CD4-positive, alpha-beta T cell (primary cell): ENCODE results near the gene BABAM2. TPM values are rescaled to one million over a fixed set of nuclear protein-coding genes. Genes with fewer than 3 reads are reported as not detected.

Experiments
- ATAC-seq: fragments of 200-7000 bp; cut with Tn5 transposase; one replicate; pipeline ENCODE4 v1.10.0; 2022; ENCODE audit warnings: mild to moderate bottlenecking; ENCODE audit not compliant: poor library complexity
- CTCF ChIA-PET: fragments of 350-600 bp; sonication (Branson Sonifier 250); formaldehyde crosslinking; loops from one replicate; lab custom pipeline; 2021; ENCODE audit warnings: antibody characterized with exemption, inconsistent platforms; lab: Charles Lee
- POLR2A ChIA-PET: fragments of 350-600 bp; sonication (Branson Sonifier 250); formaldehyde crosslinking; loops from one replicate; lab custom pipeline; 2021; ENCODE audit warnings: antibody characterized with exemption, inconsistent platforms; lab: Charles Lee
- DNase-seq, 14 experiments: peaks; one replicate each; pipeline ENCODE4 v3.0.0-alpha.2; 2013 to 2020; ENCODE audit warnings: mixed read lengths in 2 of 14
- H3K27ac ChIP-seq, 2 donors: one replicate each; pipeline versions ENCODE4 v1.5.1 to v1.7.0; 2013; ENCODE audit warnings: low read length in 2 of 2, low read depth in 1 of 2, mild to moderate bottlenecking in 1 of 2
- H3K27me3 ChIP-seq, 2 experiments: 1 replicate in 1 of 2; 2 replicates in 1 of 2; pipeline versions ENCODE4 v1.6.1 to v1.7.0; 2013; ENCODE audit warnings: low read length in 2 of 2, control low read depth in 1 of 2, mild to moderate bottlenecking in 1 of 2, moderate library complexity in 1 of 2; ENCODE audit not compliant: insufficient read depth in 2 of 2, control insufficient read depth in 1 of 2
- H3K36me3 ChIP-seq: one replicate; pipeline ENCODE4 v1.6.1; 2013; ENCODE audit warnings: low read length, control low read depth; ENCODE audit not compliant: insufficient read depth
- H3K4me1 ChIP-seq: one replicate; pipeline ENCODE4 v1.6.1; 2013; ENCODE audit warnings: low read length, control low read depth; ENCODE audit not compliant: insufficient read depth
- H3K4me3 ChIP-seq: one replicate; pipeline ENCODE4 v1.5.1; 2013; ENCODE audit warnings: mild to moderate bottlenecking, low read length, moderate library complexity
- H3K9me3 ChIP-seq, 2 experiments: 1 replicate in 1 of 2; 2 replicates in 1 of 2; pipeline versions ENCODE4 v1.6.1 to v1.7.0; 2013; ENCODE audit warnings: low read length in 2 of 2, mild to moderate bottlenecking in 2 of 2, control low read depth in 1 of 2, moderate library complexity in 1 of 2; ENCODE audit not compliant: control insufficient read depth in 1 of 2, insufficient read depth in 1 of 2
- H3K27ac Mint-ChIP-seq: one replicate; pipeline ENCODE4 v1.8.0; 2020; ENCODE audit warnings: mixed read lengths
- H3K27me3 Mint-ChIP-seq: one replicate; pipeline ENCODE4 v1.8.0; 2021; ENCODE audit warnings: mixed read lengths
- H3K36me3 Mint-ChIP-seq: one replicate; pipeline ENCODE4 v1.8.0; 2021; ENCODE audit warnings: low read depth, mixed read lengths
- H3K4me1 Mint-ChIP-seq: one replicate; pipeline ENCODE4 v1.8.0; 2021; ENCODE audit warnings: low read depth, mixed read lengths
- H3K4me3 Mint-ChIP-seq: one replicate; pipeline ENCODE4 v1.8.0; 2020; ENCODE audit warnings: mild to moderate bottlenecking, mixed read lengths
- H3K9me3 Mint-ChIP-seq: one replicate; pipeline ENCODE4 v1.8.0; 2020; ENCODE audit warnings: mixed read lengths
- CTCF ChIP-seq: fragments of 200-600 bp; IDR thresholded peaks from one replicate; pipeline ENCODE4 v1.8.0; 2022; ENCODE audit warnings: antibody characterized with exemption, mild to moderate bottlenecking
- intact Hi-C, 2 experiments: fragments of 100-400 bp; cut with DNase I in 1 of 2; cut with micrococcal nuclease in 1 of 2; formaldehyde crosslinking; loops; one replicate each; pipeline versions ENCODE4 v1.15.1 to v1.9.0; 2023 to 2025; cut with DNase I, micrococcal nuclease
- total RNA-seq, 174 experiments: library from RNA in 2 of 174; stranded (reverse) in 2 of 174; gene quantifications; one replicate each; pipeline ENCODE4 v1.2.3 and lab custom pipeline; 2021 to 2026

Gene BABAM2
- total RNA-seq, 2 experiments from 2014 or later = 29.2 to 32.8 TPM

- ChIA-PET CTCF (no interaction called here), POLR2A (no interaction called here)
- Histone ChIP-seq H3K27me3 (no peaks in the 10 kb centered on the region), H3K9me3 (no peaks in the 10 kb centered on the region), H3K36me3 (no peaks in the 10 kb centered on the region), H3K4me3 (no peak overlapping the region), H3K27ac (no peak overlapping the region), H3K4me1 (no peaks in the 10 kb centered on the region)
- Mint-ChIP-seq H3K9me3 (no peaks in the 10 kb centered on the region), H3K27me3 (no peaks in the 10 kb centered on the region), H3K4me1 (no peaks in the 10 kb centered on the region), H3K36me3 (peaks cover 29% of the 10 kb centered on the region), H3K27ac (no peak overlapping the region), H3K4me3 (no peak overlapping the region)
- intact Hi-C loops = no loop called here
- ATAC-seq = no peak
- no peak for TF ChIP-seq CTCF
- DNase-seq = no peak
Observed at GRCh38 chr2:28142386-28142785, 251.9 kb downstream of the BABAM2 start.

DNA sequence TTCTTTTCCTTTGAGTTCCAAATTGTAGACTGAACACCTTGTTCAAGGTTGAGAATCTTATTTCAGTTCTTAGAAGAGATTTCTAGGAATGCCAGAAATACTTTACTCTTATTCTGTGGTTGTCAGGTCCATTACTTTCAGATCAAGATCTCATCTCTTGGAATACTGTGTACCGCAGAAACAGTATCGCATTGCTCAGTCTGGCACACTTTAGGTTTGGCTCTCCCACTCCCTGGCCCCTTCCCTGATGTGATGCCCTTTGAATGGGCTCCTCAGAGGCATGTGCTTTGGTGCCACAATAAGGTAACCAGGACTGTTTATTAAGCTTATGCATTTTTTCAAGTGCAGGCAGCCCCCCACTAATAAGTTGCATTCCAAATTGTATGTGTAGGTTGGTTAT is 257.5 kb downstream of the BABAM2 start:
- Mint-ChIP-seq H3K27me3 (no peaks in the 10 kb centered on the region), H3K36me3 (peaks cover 30% of the 10 kb centered on the region), H3K9me3 (no peaks in the 10 kb centered on the region), H3K4me1 (no peaks in the 10 kb centered on the region), H3K27ac (no peak overlapping the region), H3K4me3 (no peak overlapping the region)
- intact Hi-C loops = no loop called here
- Histone ChIP-seq H3K4me3 (no peak overlapping the region), H3K27ac (no peak overlapping the region), H3K9me3 (no peaks in the 10 kb centered on the region), H3K36me3 (no peaks in the 10 kb centered on the region), H3K4me1 (no peaks in the 10 kb centered on the region), H3K27me3 (no peaks in the 10 kb centered on the region)
- no peak for TF ChIP-seq CTCF
- no peak for DNase-seq
- POLR2A ChIA-PET = no interaction called here
- CTCF ChIA-PET = no interaction called here
- no peak for ATAC-seq

GRCh38 chr2:28148566-28148965 is 258.0 kb downstream of the BABAM2 start:
- ATAC-seq (no peak), DNase-seq (no peak)
- Mint-ChIP-seq H3K27me3 (no peaks in the 10 kb centered on the region), H3K9me3 (no peaks in the 10 kb centered on the region), H3K4me1 (no peaks in the 10 kb centered on the region), H3K4me3 (no peak overlapping the region), H3K27ac (no peak overlapping the region), H3K36me3 (peaks cover 36% of the 10 kb centered on the region)
- no peaks in the 10 kb centered on the region for H3K9me3 ChIP-seq
- POLR2A ChIA-PET = no interaction called here
- no peaks in the 10 kb centered on the region for H3K27me3 ChIP-seq
- no peak overlapping the region for H3K27ac ChIP-seq
- no peaks in the 10 kb centered on the region for H3K36me3 ChIP-seq
- intact Hi-C loops = no loop called here
- no peaks in the 10 kb centered on the region for H3K4me1 ChIP-seq
- CTCF ChIA-PET = no interaction called here
- TF ChIP-seq CTCF = no peak
- H3K4me3 ChIP-seq = no peak overlapping the region
